ENCODE data around the gene MAST4.

MAST4 gene

GRCh38 chr5:66595756-66596635 lies at the start of gene MAST4:
Gene MAST4, plus strand, starts transcription at chr5:66596393. Its CDS starts 263 bp downstream, at chr5:66596656.
- no peak for TF ChIP-seq CTCF (conservative IDR thresholded peaks at IDR 0.05; ENCODE audit: low read depth)
- ChIA-PET POLR2A (ENCODE audit: low non-redundant PET) (no interaction called here), CTCF (interaction anchor here (0.6 kb wide), 2 partner anchors 8 to 10 kb away, joined by 3 read pairs; no protein-coding TSS in a partner anchor)
- DNase-seq (ENCODE audit: low spot score): peak; percentile 98
- H3K27ac ChIP-seq: peak within 1 kb of the TSS; percentile 35; the same call in 1 of the 2 replicates

GRCh38 chr5:66546541-66546940 lies 49.7 kb upstream of the MAST4 start:
- ChIA-PET CTCF (interaction anchor here (0.6 kb wide), 1 partner anchor 352 kb away, joined by 3 read pairs; no protein-coding TSS in a partner anchor), POLR2A (ENCODE audit: low non-redundant PET) (no interaction called here)
- no peak for TF ChIP-seq CTCF (conservative IDR thresholded peaks at IDR 0.05; ENCODE audit: low read depth)
- no peak overlapping the region for H3K27ac ChIP-seq
- DNase-seq (ENCODE audit: low spot score): no peak

GRCh38 chr5:66551338-66551737 lies 44.9 kb upstream of the MAST4 start:
- TF ChIP-seq CTCF (conservative IDR thresholded peaks at IDR 0.05; ENCODE audit: low read depth): no peak
- POLR2A ChIA-PET (ENCODE audit: low non-redundant PET): no interaction called here
- H3K27ac ChIP-seq: no peak overlapping the region
- CTCF ChIA-PET: interaction anchor here (0.6 kb wide), 1 partner anchor 189 kb away, joined by 3 read pairs; no protein-coding TSS in a partner anchor
- DNase-seq (ENCODE audit: low spot score): no peak

GRCh38 chr5:66551945-66552344 lies 44.2 kb upstream of the MAST4 start:
- no peak for DNase-seq (ENCODE audit: low spot score)
- TF ChIP-seq CTCF (conservative IDR thresholded peaks at IDR 0.05; ENCODE audit: low read depth): no peak
- ChIA-PET CTCF (interaction anchor here (0.6 kb wide), 1 partner anchor 190 kb away, joined by 3 read pairs; no protein-coding TSS in a partner anchor), POLR2A (ENCODE audit: low non-redundant PET) (no interaction called here)
- H3K27ac ChIP-seq: no peak overlapping the region

GRCh38 chr5:66553368-66553912 lies 42.8 kb upstream of the MAST4 start:
- no peak for TF ChIP-seq CTCF (conservative IDR thresholded peaks at IDR 0.05; ENCODE audit: low read depth)
- POLR2A ChIA-PET (ENCODE audit: low non-redundant PET): no interaction called here
- DNase-seq (ENCODE audit: low spot score): no peak
- CTCF ChIA-PET: no interaction called here
- no peak overlapping the region for H3K27ac ChIP-seq

GRCh38 chr5:66553916-66554575 lies 42.1 kb upstream of the MAST4 start:
- no peak overlapping the region for H3K27ac ChIP-seq
- POLR2A ChIA-PET (ENCODE audit: low non-redundant PET): no interaction called here
- CTCF ChIA-PET: no interaction called here
- TF ChIP-seq CTCF (conservative IDR thresholded peaks at IDR 0.05; ENCODE audit: low read depth): no peak
- peak; percentile 91 for DNase-seq (ENCODE audit: low spot score)

Data from RWPE1 (cell line).